ENCODE measurements around the gene PLEKHA8. TPM values are rescaled to one million over a fixed set of nuclear protein-coding genes. Genes with fewer than 3 reads are reported as not detected.

Gene PLEKHA8
- total RNA-seq, 2 experiments from 2014 or later: 11.0 to 31.7 TPM

DNA sequence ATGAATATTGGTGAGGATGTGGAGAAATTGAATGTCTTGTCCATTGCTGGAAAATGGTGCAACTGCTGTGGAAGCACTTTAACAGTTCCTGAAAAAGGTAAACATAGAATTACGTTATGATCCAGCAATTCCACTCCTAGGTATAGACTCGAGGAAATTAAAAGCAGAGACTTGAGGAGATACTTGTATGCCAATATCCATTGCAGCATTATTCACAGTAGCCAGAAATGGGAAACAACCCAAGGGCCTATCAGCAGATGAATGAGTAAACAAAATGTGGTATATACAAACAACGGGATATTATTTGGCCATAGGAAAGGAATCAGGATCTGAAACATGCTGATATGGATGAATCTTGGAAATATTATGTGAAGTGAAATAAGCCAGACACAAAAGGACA, 74.1 kb downstream of the PLEKHA8 start:
- Histone ChIP-seq H3K4me1 (ENCODE audit: insufficient read depth, low read length, poor library complexity, severe bottlenecking) (no peaks in the 10 kb centered on the region), H2AFZ (ENCODE audit: low read length) (no peak overlapping the region), H4K20me1 (ENCODE audit: insufficient read depth, low read length) (no peaks in the 10 kb centered on the region), H3K27ac (ENCODE audit: low read depth, low read length, poor library complexity, severe bottlenecking) (no peak overlapping the region), H3K4me3 (ENCODE audit: low read depth, low read length, poor library complexity, severe bottlenecking) (no peak overlapping the region), H3K79me2 (ENCODE audit: insufficient read depth, low read depth, low read length) (no peaks in the 10 kb centered on the region), H3K9me2 (ENCODE audit: insufficient read depth, low read length) (no peaks in the 10 kb centered on the region), H3K4me2 (ENCODE audit: low read length) (no peak overlapping the region), H3K9me3 (ENCODE audit: low read length) (no peaks in the 10 kb centered on the region), H3K36me3 (ENCODE audit: insufficient read depth, low read length) (no peaks in the 10 kb centered on the region)
- BruUV-seq (replicated peaks): no TSS peak
- POLR2A ChIA-PET: interaction anchor here (0.8 kb wide), 1 partner anchor 26 kb away, joined by 3 read pairs; no protein-coding TSS in a partner anchor
- intact Hi-C loops (cut with micrococcal nuclease; ENCODE audit: unreplicated experiment): no loop called here
- no peak for DNase-seq (ENCODE audit: low spot score)
- CTCF ChIA-PET (ENCODE audit: unreplicated experiment): no interaction called here
- TF ChIP-seq, protein P1, sequence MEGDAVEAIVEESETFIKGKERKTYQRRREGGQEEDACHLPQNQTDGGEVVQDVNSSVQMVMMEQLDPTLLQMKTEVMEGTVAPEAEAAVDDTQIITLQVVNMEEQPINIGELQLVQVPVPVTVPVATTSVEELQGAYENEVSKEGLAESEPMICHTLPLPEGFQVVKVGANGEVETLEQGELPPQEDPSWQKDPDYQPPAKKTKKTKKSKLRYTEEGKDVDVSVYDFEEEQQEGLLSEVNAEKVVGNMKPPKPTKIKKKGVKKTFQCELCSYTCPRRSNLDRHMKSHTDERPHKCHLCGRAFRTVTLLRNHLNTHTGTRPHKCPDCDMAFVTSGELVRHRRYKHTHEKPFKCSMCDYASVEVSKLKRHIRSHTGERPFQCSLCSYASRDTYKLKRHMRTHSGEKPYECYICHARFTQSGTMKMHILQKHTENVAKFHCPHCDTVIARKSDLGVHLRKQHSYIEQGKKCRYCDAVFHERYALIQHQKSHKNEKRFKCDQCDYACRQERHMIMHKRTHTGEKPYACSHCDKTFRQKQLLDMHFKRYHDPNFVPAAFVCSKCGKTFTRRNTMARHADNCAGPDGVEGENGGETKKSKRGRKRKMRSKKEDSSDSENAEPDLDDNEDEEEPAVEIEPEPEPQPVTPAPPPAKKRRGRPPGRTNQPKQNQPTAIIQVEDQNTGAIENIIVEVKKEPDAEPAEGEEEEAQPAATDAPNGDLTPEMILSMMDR (conservative IDR thresholded peaks at IDR 0.05; ENCODE audit: low read length): no peak
- TF ChIP-seq EZH2phosphoT487 (IDR thresholded peaks at IDR 0.05; ENCODE audit: borderline replicate concordance, low read depth, low read length): no peak

DNA sequence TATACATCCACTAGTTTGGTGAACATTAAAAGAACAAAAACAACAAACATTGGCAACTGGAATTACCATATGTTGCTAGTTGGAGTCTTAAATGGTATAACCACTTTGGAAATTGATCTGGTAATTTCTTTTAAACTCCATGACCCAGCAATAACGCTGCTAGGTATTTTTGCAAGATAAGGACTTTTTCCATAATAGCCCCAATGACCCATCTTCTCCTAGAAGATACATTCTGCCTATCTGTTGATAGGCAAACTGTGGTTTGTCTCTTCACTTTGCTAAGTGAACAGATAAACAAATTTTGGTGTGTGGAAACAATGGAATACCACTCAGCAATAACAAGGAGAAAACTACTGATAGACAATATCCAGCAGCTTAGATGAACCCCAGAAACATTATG, 75.9 kb downstream of the PLEKHA8 start:
- Histone ChIP-seq H3K4me2 (ENCODE audit: low read length) (no peak overlapping the region), H3K79me2 (ENCODE audit: insufficient read depth, low read depth, low read length) (no peaks in the 10 kb centered on the region), H3K27ac (ENCODE audit: low read depth, low read length, poor library complexity, severe bottlenecking) (no peak overlapping the region), H3K4me1 (ENCODE audit: insufficient read depth, low read length, poor library complexity, severe bottlenecking) (no peaks in the 10 kb centered on the region), H3K9me2 (ENCODE audit: insufficient read depth, low read length) (no peaks in the 10 kb centered on the region), H3K36me3 (ENCODE audit: insufficient read depth, low read length) (no peaks in the 10 kb centered on the region), H3K9me3 (ENCODE audit: low read length) (no peaks in the 10 kb centered on the region; the same call in 1 of the 2 replicates), H2AFZ (ENCODE audit: low read length) (no peak overlapping the region), H3K4me3 (ENCODE audit: low read depth, low read length, poor library complexity, severe bottlenecking) (no peak overlapping the region), H4K20me1 (ENCODE audit: insufficient read depth, low read length) (no peaks in the 10 kb centered on the region)
- intact Hi-C loops (cut with micrococcal nuclease; ENCODE audit: unreplicated experiment): no loop called here
- TF ChIP-seq EZH2phosphoT487 (IDR thresholded peaks at IDR 0.05; ENCODE audit: borderline replicate concordance, low read depth, low read length): no peak
- TF ChIP-seq, protein P1 (conservative IDR thresholded peaks at IDR 0.05; ENCODE audit: low read length): no peak
- ChIA-PET POLR2A (interaction anchor here (0.7 to 1.0 kb wide), 3 partner anchors 21 to 38 kb away, joined by 3 to 4 read pairs (median 4); no protein-coding TSS in a partner anchor), CTCF (ENCODE audit: unreplicated experiment) (no interaction called here)
- no TSS peak for BruUV-seq (replicated peaks)
- DNase-seq (ENCODE audit: low spot score): no peak

DNA sequence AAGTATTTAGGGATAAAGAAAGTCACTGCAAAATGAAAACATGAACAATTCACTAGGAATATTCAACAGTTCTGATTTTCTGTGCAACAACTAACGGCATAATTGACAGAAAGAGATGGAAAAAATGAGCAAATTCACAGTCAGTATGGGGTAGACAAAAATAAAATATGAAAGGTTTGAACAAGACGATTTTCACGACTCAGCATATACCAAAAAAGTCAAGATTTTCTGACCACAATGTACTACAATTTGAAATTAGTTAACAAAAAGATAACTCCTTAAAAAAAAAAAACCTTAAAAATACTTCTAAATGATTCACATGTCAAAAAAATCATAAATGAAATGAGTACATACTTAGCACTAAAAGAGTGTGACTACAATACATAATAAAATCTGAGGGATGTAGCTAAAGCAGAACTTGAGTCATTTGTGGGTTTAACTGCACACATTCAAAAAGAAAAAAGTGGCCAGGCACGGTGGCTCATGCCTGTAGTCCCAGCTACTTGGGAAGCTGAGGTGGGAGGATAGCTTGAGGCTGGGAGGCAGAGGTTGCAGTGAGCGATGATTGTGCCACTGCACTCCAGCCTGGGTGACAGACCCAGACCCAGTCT, 84.0 kb downstream of the PLEKHA8 start:
- ChIA-PET CTCF (ENCODE audit: unreplicated experiment) (no interaction called here), POLR2A (interaction anchor here (0.6 to 0.7 kb wide), 2 partner anchors 81 to 104 kb away, joined by 3 to 4 read pairs; no protein-coding TSS in a partner anchor)
- BruUV-seq (replicated peaks): no TSS peak
- H4K20me1 ChIP-seq (ENCODE audit: insufficient read depth, low read length): no peaks in the 10 kb centered on the region
- no peaks in the 10 kb centered on the region for H3K9me2 ChIP-seq (ENCODE audit: insufficient read depth, low read length)
- no peak overlapping the region for H2AFZ ChIP-seq (ENCODE audit: low read length)
- intact Hi-C loops (cut with micrococcal nuclease; ENCODE audit: unreplicated experiment): loop anchor here (5.0 kb wide), 1 partner anchor 125 kb away; the partner anchor contains the start of gene SCRN1
- H3K9me3 ChIP-seq (ENCODE audit: low read length): peaks cover 32% of the 10 kb centered on the region
- TF ChIP-seq, protein P1 (conservative IDR thresholded peaks at IDR 0.05; ENCODE audit: low read length): no peak
- no peak for TF ChIP-seq EZH2phosphoT487 (IDR thresholded peaks at IDR 0.05; ENCODE audit: borderline replicate concordance, low read depth, low read length)
- H3K27ac ChIP-seq (ENCODE audit: low read depth, low read length, poor library complexity, severe bottlenecking): no peak overlapping the region
- H3K36me3 ChIP-seq (ENCODE audit: insufficient read depth, low read length): peaks cover 10% of the 10 kb centered on the region; the same call in 1 of the 2 replicates
- no peak for DNase-seq (ENCODE audit: low spot score)
- no peak overlapping the region for H3K4me3 ChIP-seq (ENCODE audit: low read depth, low read length, poor library complexity, severe bottlenecking)
- no peak overlapping the region for H3K4me2 ChIP-seq (ENCODE audit: low read length)
- no peaks in the 10 kb centered on the region for H3K79me2 ChIP-seq (ENCODE audit: insufficient read depth, low read depth, low read length)
- peaks cover 31% of the 10 kb centered on the region for H3K4me1 ChIP-seq (ENCODE audit: insufficient read depth, low read length, poor library complexity, severe bottlenecking)
